ENCODE results near the gene NFYC.

Gene NFYC

GRCh38 chr1:40749817-40750216 lies 58.3 kb downstream of the NFYC start:
- no peak for TF ChIP-seq CTCF (IDR thresholded peaks at IDR 0.05; ENCODE audit: control insufficient read depth, extremely low read depth, insufficient read depth)
- no peak overlapping the region for H3K4me3 ChIP-seq (ENCODE audit: low read depth, low read length)
- no peak for DNase-seq (ENCODE audit: low read depth)

DNA sequence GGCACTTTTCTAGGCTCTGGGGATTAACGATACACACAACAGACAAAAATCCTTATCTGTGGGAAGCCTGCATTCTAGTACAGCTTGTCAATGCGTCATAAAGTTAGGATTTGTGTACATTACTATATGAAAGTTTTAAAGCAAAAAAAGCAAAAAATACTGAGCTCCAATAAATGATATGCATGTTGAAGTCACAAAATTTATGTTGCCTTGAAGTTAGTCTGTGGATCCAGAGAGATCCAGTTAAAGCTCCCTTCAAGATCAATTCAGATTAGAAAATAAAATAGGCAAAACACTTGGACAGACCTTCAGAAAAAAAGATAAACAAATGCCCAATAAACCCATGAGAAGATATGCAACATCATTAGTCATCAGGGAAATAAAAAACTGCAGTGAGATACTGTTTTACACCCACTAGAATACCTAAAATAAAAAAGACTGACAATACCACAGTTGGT lies 59.0 kb downstream of the NFYC start:
- DNase-seq (ENCODE audit: low read depth): peak; percentile 21
- TF ChIP-seq CTCF (IDR thresholded peaks at IDR 0.05; ENCODE audit: control insufficient read depth, extremely low read depth, insufficient read depth): no peak
- H3K4me3 ChIP-seq (ENCODE audit: low read depth, low read length): no peak overlapping the region

GRCh38 chr1:40751802-40752201 lies 60.3 kb downstream of the NFYC start:
- no peak for DNase-seq (ENCODE audit: low read depth)
- no peak for TF ChIP-seq CTCF (IDR thresholded peaks at IDR 0.05; ENCODE audit: control insufficient read depth, extremely low read depth, insufficient read depth)
- H3K4me3 ChIP-seq (ENCODE audit: low read depth, low read length): no peak overlapping the region

- no peak overlapping the region for H3K4me3 ChIP-seq (ENCODE audit: low read depth, low read length)
- no peak for DNase-seq (ENCODE audit: low read depth)
- no peak for TF ChIP-seq CTCF (IDR thresholded peaks at IDR 0.05; ENCODE audit: control insufficient read depth, extremely low read depth, insufficient read depth)
Measured at GRCh38 chr1:40753142-40753882, 61.8 kb downstream of the NFYC start.

GRCh38 chr1:40754201-40754600 lies 62.7 kb downstream of the NFYC start:
- no peak for TF ChIP-seq CTCF (IDR thresholded peaks at IDR 0.05; ENCODE audit: control insufficient read depth, extremely low read depth, insufficient read depth)
- H3K4me3 ChIP-seq (ENCODE audit: low read depth, low read length): no peak overlapping the region

DNA sequence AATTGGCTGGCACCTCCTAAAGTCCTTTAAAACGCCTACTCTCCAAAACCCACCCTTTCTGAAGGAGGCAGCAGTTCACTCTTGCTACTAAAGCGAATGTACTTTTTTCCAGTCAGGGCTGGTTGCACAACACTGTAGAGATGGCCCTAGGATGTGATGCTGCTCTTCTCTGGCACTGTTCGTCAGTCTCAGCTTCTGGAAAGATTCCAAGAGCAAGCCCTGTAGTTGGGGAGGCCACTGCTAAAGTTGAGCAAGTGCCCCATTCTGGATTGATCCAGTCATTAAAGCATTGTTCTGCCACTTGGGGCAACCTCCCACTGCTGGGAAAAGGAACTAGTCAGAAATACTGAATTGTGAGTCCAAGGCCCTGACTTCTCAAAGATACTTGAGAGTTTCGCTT lies 63.6 kb downstream of the NFYC start:
- no peak for DNase-seq (ENCODE audit: low read depth)
- TF ChIP-seq CTCF (IDR thresholded peaks at IDR 0.05; ENCODE audit: control insufficient read depth, extremely low read depth, insufficient read depth): no peak
- H3K4me3 ChIP-seq (ENCODE audit: low read depth, low read length): no peak overlapping the region

More at GRCh38 chr1:40754201-40754600, 62.7 kb downstream of the NFYC start:
- DNase-seq (ENCODE audit: low read depth): no peak

GRCh38 chr1:40756523-40756922 lies 65.0 kb downstream of the NFYC start:
- TF ChIP-seq CTCF (IDR thresholded peaks at IDR 0.05; ENCODE audit: control insufficient read depth, extremely low read depth, insufficient read depth): no peak
- DNase-seq (ENCODE audit: low read depth): no peak
- H3K4me3 ChIP-seq (ENCODE audit: low read depth, low read length): no peak overlapping the region

Measured in LNCaP clone FGC (cell line).